Lower leg skin (tissue), 3 donors: Measurements from ENCODE around the gene C4orf50.

ENCODE experiments used
- POLR2A ChIP-seq, 2 donors: fragments of 450-650 bp; IDR thresholded peaks; one replicate each; pipeline ENCODE4 v1.6.1; 2016 to 2017; ENCODE audit warnings: antibody characterized with exemption in 2 of 2, mild to moderate bottlenecking in 1 of 2, moderate library complexity in 1 of 2
- TF ChIP-seq, protein P1 (sequence below), 3 donors: fragments of 450-650 bp; IDR thresholded peaks; one replicate each; pipeline ENCODE4 v1.5.1; 2016; ENCODE audit warnings: antibody characterized with exemption in 3 of 3, mild to moderate bottlenecking in 3 of 3, moderate library complexity in 2 of 3

GRCh38 chr4:6024313-6024960, 6.2 kb upstream of the C4orf50 start:
- TF ChIP-seq, protein P1, sequence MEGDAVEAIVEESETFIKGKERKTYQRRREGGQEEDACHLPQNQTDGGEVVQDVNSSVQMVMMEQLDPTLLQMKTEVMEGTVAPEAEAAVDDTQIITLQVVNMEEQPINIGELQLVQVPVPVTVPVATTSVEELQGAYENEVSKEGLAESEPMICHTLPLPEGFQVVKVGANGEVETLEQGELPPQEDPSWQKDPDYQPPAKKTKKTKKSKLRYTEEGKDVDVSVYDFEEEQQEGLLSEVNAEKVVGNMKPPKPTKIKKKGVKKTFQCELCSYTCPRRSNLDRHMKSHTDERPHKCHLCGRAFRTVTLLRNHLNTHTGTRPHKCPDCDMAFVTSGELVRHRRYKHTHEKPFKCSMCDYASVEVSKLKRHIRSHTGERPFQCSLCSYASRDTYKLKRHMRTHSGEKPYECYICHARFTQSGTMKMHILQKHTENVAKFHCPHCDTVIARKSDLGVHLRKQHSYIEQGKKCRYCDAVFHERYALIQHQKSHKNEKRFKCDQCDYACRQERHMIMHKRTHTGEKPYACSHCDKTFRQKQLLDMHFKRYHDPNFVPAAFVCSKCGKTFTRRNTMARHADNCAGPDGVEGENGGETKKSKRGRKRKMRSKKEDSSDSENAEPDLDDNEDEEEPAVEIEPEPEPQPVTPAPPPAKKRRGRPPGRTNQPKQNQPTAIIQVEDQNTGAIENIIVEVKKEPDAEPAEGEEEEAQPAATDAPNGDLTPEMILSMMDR (IDR thresholded peaks at IDR 0.05) = no peak
- no peak for TF ChIP-seq POLR2A (IDR thresholded peaks at IDR 0.05)
